Mesenchymal stem cell (in vitro differentiated cells and primary cell): ENCODE measurements around the gene CCDC89.
A peak's percentile ranks its signal among the peaks of the same experiment; 100 is the strongest.

ENCODE experiments used
- DNase-seq: peaks from one replicate; pipeline ENCODE4 v3.0.0-alpha.2; 2013
- H2AFZ ChIP-seq: one replicate; pipeline ENCODE4 v1.6.1; 2013; ENCODE audit warnings: low read depth, mild to moderate bottlenecking, control low read depth, inconsistent platforms, low read length, moderate library complexity
- H2AK5ac ChIP-seq: 2 replicates; pipeline ENCODE4 v1.6.1; 2013; ENCODE audit warnings: low read length, moderate library complexity, mild to moderate bottlenecking, inconsistent platforms; ENCODE audit not compliant: severe bottlenecking
- H2BK120ac ChIP-seq: one replicate; pipeline ENCODE4 v1.6.1; 2013; ENCODE audit warnings: low read depth, mild to moderate bottlenecking, inconsistent platforms, low read length, moderate library complexity
- H2BK12ac ChIP-seq, 2 experiments: one replicate each; pipeline ENCODE4 v1.6.1; 2013; ENCODE audit warnings: inconsistent platforms in 2 of 2, low read length in 2 of 2, mild to moderate bottlenecking in 2 of 2, moderate library complexity in 2 of 2, control low read depth in 1 of 2
- H2BK15ac ChIP-seq: one replicate; pipeline ENCODE4 v1.6.1; 2013; ENCODE audit warnings: mild to moderate bottlenecking, low read depth, inconsistent platforms; ENCODE audit not compliant: poor library complexity, severe bottlenecking
- H2BK5ac ChIP-seq: 2 replicates; pipeline ENCODE4 v1.6.1; 2013; ENCODE audit warnings: low read depth, mild to moderate bottlenecking, low read length, control low read depth, inconsistent platforms; ENCODE audit not compliant: poor library complexity, severe bottlenecking
- H3K14ac ChIP-seq, 2 experiments: one replicate each; pipeline ENCODE4 v1.6.1; 2013; ENCODE audit warnings: inconsistent platforms in 2 of 2, low read length in 2 of 2, control low read depth in 1 of 2, mild to moderate bottlenecking in 1 of 2, moderate library complexity in 1 of 2
- H3K18ac ChIP-seq, 2 experiments: one replicate each; pipeline ENCODE4 v1.6.1; 2013; ENCODE audit warnings: inconsistent platforms in 2 of 2, low read length in 2 of 2, control low read depth in 1 of 2, low read depth in 1 of 2, mild to moderate bottlenecking in 1 of 2
- H3K23ac ChIP-seq, 2 experiments: one replicate each; pipeline ENCODE4 v1.6.1; 2013; ENCODE audit warnings: inconsistent platforms in 2 of 2, low read length in 2 of 2, mild to moderate bottlenecking in 2 of 2, moderate library complexity in 2 of 2, control low read depth in 1 of 2
- H3K27ac ChIP-seq: 2 replicates; pipeline ENCODE4 v1.5.1; 2013; ENCODE audit warnings: mild to moderate bottlenecking, moderate library complexity, low read length, control low read depth, inconsistent platforms; ENCODE audit not compliant: poor library complexity, severe bottlenecking
- H3K27me3 ChIP-seq, 2 experiments: 2 replicates each; pipeline versions ENCODE4 v1.6.1 to v1.7.0; 2013; ENCODE audit warnings: low read length in 2 of 2, mild to moderate bottlenecking in 2 of 2, moderate library complexity in 2 of 2, control low read depth in 1 of 2, inconsistent platforms in 1 of 2; ENCODE audit not compliant: control insufficient read depth in 1 of 2, insufficient read depth in 1 of 2
- H3K36me3 ChIP-seq, 2 experiments: 2 replicates each; pipeline versions ENCODE4 v1.6.1 to v1.7.0; 2013; ENCODE audit warnings: low read length in 2 of 2, control low read depth in 1 of 2, inconsistent platforms in 1 of 2, low read depth in 1 of 2, mild to moderate bottlenecking in 1 of 2; ENCODE audit not compliant: insufficient read depth in 2 of 2, control insufficient read depth in 1 of 2
- H3K4ac ChIP-seq, 2 experiments: one replicate each; pipeline ENCODE4 v1.6.1; 2013; ENCODE audit warnings: inconsistent platforms in 2 of 2, low read length in 2 of 2, mild to moderate bottlenecking in 2 of 2, moderate library complexity in 2 of 2, control low read depth in 1 of 2, low read depth in 1 of 2
- H3K4me1 ChIP-seq: 2 replicates; pipeline ENCODE4 v1.6.1; 2013; ENCODE audit warnings: low read depth, low read length, control low read depth; ENCODE audit not compliant: control insufficient read depth, insufficient read depth
- H3K4me2 ChIP-seq: 2 replicates; pipeline ENCODE4 v1.6.1; 2013; ENCODE audit warnings: low read length, mild to moderate bottlenecking, inconsistent platforms; ENCODE audit not compliant: poor library complexity, severe bottlenecking
- H3K4me3 ChIP-seq, 2 experiments: 2 replicates each; pipeline versions ENCODE4 v1.5.1 to v1.7.0; 2013; ENCODE audit warnings: low read length in 2 of 2, mild to moderate bottlenecking in 2 of 2, control low read depth in 1 of 2, low read depth in 1 of 2; ENCODE audit not compliant: insufficient read depth in 1 of 2
- H3K79me1 ChIP-seq: replicated peaks from 2 replicates; pipeline ENCODE4 v1.6.1; 2013; ENCODE audit warnings: mild to moderate bottlenecking, control low read depth, low read length, inconsistent platforms; ENCODE audit not compliant: poor library complexity, severe bottlenecking
- H3K9ac ChIP-seq: 2 replicates; pipeline ENCODE4 v1.7.0; 2013; ENCODE audit warnings: mild to moderate bottlenecking, low read length, moderate library complexity
- H3K9me3 ChIP-seq: 2 replicates; pipeline ENCODE4 v1.7.0; 2013; ENCODE audit warnings: mild to moderate bottlenecking, low read length; ENCODE audit not compliant: control insufficient read depth
- H4K8ac ChIP-seq: one replicate; pipeline ENCODE4 v1.6.1; 2013; ENCODE audit warnings: inconsistent platforms, mild to moderate bottlenecking, low read length, moderate library complexity
- H4K91ac ChIP-seq: one replicate; pipeline ENCODE4 v1.6.1; 2013; ENCODE audit warnings: mild to moderate bottlenecking, low read length, inconsistent platforms
- WGBS: methylation state at CpG from one replicate; pipeline ENCODE4 v1.1.7; 2013; ENCODE audit warnings: mixed read lengths; 5-methylcytosine and 5-hydroxymethylcytosine counted together

CCDC89 gene

GRCh38 chr11:85724748-85725465 lies 38.9 kb upstream of the CCDC89 start:
- no peak for DNase-seq
- WGBS = 92% methylated on average over 4 of the region's 6 CpGs
- H4K8ac ChIP-seq = no peak overlapping the region
- H3K9ac ChIP-seq = no peak overlapping the region
- H3K23ac ChIP-seq = no peak overlapping the region
- no peaks in the 10 kb centered on the region for H3K36me3 ChIP-seq
- H3K9me3 ChIP-seq = no peaks in the 10 kb centered on the region
- H3K79me1 ChIP-seq = no peaks in the 10 kb centered on the region
- peaks cover 1% of the 10 kb centered on the region for H3K4me1 ChIP-seq
- no peak overlapping the region for H2BK120ac ChIP-seq
- H2BK5ac ChIP-seq = no peak overlapping the region
- no peak overlapping the region for H2BK15ac ChIP-seq
- H2BK12ac ChIP-seq = no peak overlapping the region
- H2AFZ ChIP-seq = no peak overlapping the region
- H4K91ac ChIP-seq = no peak overlapping the region
- H3K14ac ChIP-seq = no peak overlapping the region
- H3K4me3 ChIP-seq = no peak overlapping the region
- H3K18ac ChIP-seq = peak overlapping the region in 1 of 2 experiments; percentile 12
- peak overlapping the region; percentile 89 for H2AK5ac ChIP-seq
- no peak overlapping the region for H3K27ac ChIP-seq
- H3K27me3 ChIP-seq = no peaks in the 10 kb centered on the region
- H3K4me2 ChIP-seq = no peak overlapping the region
- H3K4ac ChIP-seq = no peak overlapping the region

DNA sequence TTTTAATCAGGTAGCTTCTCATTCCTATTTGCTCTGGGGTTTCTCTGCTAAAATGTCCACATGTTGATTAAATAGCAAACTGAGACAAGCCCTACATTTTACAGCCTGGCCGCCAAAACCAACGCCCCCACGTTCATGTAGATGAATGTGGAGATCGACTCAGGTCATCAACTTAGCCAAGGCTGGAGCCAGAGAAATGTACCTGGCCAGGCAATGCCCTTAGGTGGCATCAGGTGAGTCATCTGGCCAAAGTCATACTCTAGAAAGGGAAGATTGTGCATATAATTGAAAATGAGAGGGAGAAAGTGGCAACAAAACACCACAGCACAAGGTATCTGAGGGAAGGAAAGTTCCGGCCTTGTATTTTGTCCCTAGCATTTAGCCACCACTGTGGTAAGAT lies 37.1 kb upstream of the CCDC89 start:
- H3K9ac ChIP-seq = no peak overlapping the region
- no peak overlapping the region for H3K27ac ChIP-seq
- no peak overlapping the region for H2AFZ ChIP-seq
- H3K23ac ChIP-seq = no peak overlapping the region
- no peak overlapping the region for H4K91ac ChIP-seq
- H2AK5ac ChIP-seq = peak overlapping the region; percentile 94
- no peaks in the 10 kb centered on the region for H3K27me3 ChIP-seq
- H2BK15ac ChIP-seq = no peak overlapping the region
- no peak for DNase-seq
- H3K36me3 ChIP-seq = no peaks in the 10 kb centered on the region
- no peak overlapping the region for H3K18ac ChIP-seq
- H2BK12ac ChIP-seq = no peak overlapping the region
- no peak overlapping the region for H3K4ac ChIP-seq
- H3K4me2 ChIP-seq = no peak overlapping the region
- 95% methylated on average over 5 of the region's 5 CpGs for WGBS
- H3K9me3 ChIP-seq = no peaks in the 10 kb centered on the region
- H3K14ac ChIP-seq = no peak overlapping the region
- H3K4me1 ChIP-seq = peaks cover 3% of the 10 kb centered on the region
- H2BK120ac ChIP-seq = no peak overlapping the region
- no peak overlapping the region for H3K4me3 ChIP-seq
- no peak overlapping the region for H4K8ac ChIP-seq
- no peaks in the 10 kb centered on the region for H3K79me1 ChIP-seq
- no peak overlapping the region for H2BK5ac ChIP-seq

DNA sequence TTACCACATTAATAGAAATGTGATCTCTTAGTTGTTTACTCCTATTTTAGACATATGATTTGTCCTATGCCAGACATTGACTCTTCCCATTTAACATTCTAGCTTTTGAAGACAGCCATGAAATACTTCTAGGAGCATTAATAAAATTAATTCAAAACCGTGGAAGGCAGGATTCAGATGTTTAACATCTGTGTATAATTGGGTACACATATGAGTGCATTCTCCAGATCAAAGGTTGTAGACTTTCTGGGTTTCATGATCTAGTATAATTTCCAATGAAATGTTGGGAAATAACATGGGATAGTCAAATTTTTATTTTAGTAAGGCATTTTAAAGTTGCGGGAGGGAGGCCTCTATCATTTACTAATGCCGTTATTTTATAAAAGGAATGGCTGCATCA lies 35.2 kb upstream of the CCDC89 start:
- H4K8ac ChIP-seq = no peak overlapping the region
- H3K14ac ChIP-seq = no peak overlapping the region
- H2BK120ac ChIP-seq = no peak overlapping the region
- no peaks in the 10 kb centered on the region for H3K36me3 ChIP-seq
- H3K4me2 ChIP-seq = no peak overlapping the region
- no peak overlapping the region for H2BK12ac ChIP-seq
- no peak overlapping the region for H3K23ac ChIP-seq
- H3K18ac ChIP-seq = no peak overlapping the region
- H3K9me3 ChIP-seq = no peaks in the 10 kb centered on the region
- H3K79me1 ChIP-seq = no peaks in the 10 kb centered on the region
- H3K4me3 ChIP-seq = no peak overlapping the region
- DNase-seq = no peak
- 95% methylated on average over 3 of the region's 3 CpGs for WGBS
- H4K91ac ChIP-seq = no peak overlapping the region
- H3K4ac ChIP-seq = no peak overlapping the region
- no peak overlapping the region for H2BK5ac ChIP-seq
- no peak overlapping the region for H3K27ac ChIP-seq
- peaks cover 3% of the 10 kb centered on the region for H3K4me1 ChIP-seq
- no peak overlapping the region for H2AFZ ChIP-seq
- no peaks in the 10 kb centered on the region for H3K27me3 ChIP-seq
- H2AK5ac ChIP-seq = no peak overlapping the region
- no peak overlapping the region for H2BK15ac ChIP-seq
- no peak overlapping the region for H3K9ac ChIP-seq

- Histone ChIP-seq H3K9ac (peak overlapping the region; percentile 94), H2BK15ac (no peak overlapping the region), H3K79me1 (peaks cover under 1% of the 10 kb centered on the region), H2AFZ (peak overlapping the region; percentile 39), H3K27ac (peak overlapping the region; percentile 97), H3K18ac (peak overlapping the region in 1 of 2 experiments; percentile 34), H3K4me2 (peak overlapping the region; percentile 61), H3K9me3 (no peaks in the 10 kb centered on the region), H3K36me3 (peaks cover 0 to 1% of the 10 kb centered on the region in 2 experiments), H3K27me3 (no peaks in the 10 kb centered on the region), H3K14ac (no peak overlapping the region), H2BK5ac (peak overlapping the region; percentile 88), H2BK12ac (no peak overlapping the region), H2BK120ac (no peak overlapping the region), H2AK5ac (peak overlapping the region; percentile 93), H3K23ac (no peak overlapping the region), H4K8ac (no peak overlapping the region), H4K91ac (no peak overlapping the region), H3K4me3 (peak overlapping the region in 1 of 2 experiments; percentile 85), H3K4me1 (peaks cover 3% of the 10 kb centered on the region), H3K4ac (no peak overlapping the region)
- DNase-seq = peak; percentile 93
- WGBS = 26% methylated on average over 7 of the region's 10 CpGs
Observed at GRCh38 chr11:85718991-85719807, 33.2 kb upstream of the CCDC89 start.
